NCI-H1436 treated with DMSO at 0.1 percent for 48 hours (cell line): ENCODE data around the gene XPO4.
A peak's percentile ranks its signal among the peaks of the same experiment; 100 is the strongest.
"Not testable (repeated sequence)": the region's sequence is repeated elsewhere in the genome, so short reads cannot be mapped to it uniquely, and the experiment has no call there.

Experiments used
- DNase-seq: peaks from one replicate; lab custom pipeline; 2025; lab: John Stamatoyannopoulos, UW

The XPO4 gene

DNA sequence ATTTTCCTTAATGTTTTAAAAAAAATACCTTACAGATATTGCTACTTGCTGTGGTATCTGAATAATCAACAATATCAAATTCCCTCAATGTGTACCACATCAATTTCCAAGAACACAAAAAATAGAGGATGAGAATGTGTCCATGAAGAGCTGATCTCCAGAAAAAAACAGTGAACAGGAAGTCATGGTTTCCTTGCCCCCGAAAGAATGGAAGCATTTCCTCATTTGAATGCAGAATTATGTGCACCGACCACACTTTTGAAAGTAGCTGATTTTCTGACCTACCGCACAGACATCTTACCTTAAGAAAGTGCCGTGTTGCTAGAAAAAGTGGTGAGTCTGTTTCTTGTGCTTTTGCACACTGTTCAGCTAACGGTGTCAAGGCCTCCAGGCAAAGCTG is 115.4 kb downstream of the XPO4 start:
- no peak for DNase-seq

- DNase-seq = no peak
Measured at GRCh38 chr13:20782116-20782708, 120.3 kb downstream of the XPO4 start.

DNA sequence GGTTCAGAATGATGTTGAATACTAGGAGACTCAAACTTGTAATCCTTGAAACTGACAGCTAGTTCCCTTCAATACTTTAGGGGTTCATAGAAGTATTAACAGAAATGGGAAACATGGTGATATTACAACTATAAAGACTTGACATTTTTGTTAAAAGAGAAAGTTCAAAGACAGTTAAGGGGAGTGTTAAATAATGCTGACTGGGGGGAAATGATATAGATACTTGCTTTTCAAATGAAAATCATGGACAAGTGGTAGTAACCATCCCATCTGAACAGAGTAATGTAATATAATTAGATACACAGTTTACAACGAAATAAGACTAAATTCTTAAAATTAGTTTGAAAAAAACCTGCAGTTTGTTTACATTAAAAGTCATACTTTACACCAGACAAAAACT is 122.2 kb downstream of the XPO4 start:
- no peak for DNase-seq

GRCh38 chr13:20779405-20779804 is 123.1 kb downstream of the XPO4 start:
- DNase-seq = no peak

DNA sequence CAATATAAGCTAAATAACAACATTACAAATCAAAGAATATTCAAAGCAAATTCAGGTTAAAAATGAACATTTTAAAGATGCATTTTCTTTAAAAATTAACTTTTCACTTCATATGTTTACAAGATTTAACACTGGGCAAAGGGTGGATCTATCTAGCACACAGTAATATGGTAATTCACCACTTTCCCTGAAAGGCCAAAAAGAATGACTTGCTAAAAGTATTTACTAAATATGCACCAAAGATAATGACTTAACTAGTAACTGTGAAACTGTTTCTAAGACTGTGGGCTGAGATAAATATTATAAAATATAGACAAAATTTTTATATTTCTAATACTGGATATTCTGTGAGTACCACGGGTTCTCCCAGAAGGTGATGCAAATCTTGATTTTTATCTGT is 124.2 kb downstream of the XPO4 start:
- no peak for DNase-seq

DNA sequence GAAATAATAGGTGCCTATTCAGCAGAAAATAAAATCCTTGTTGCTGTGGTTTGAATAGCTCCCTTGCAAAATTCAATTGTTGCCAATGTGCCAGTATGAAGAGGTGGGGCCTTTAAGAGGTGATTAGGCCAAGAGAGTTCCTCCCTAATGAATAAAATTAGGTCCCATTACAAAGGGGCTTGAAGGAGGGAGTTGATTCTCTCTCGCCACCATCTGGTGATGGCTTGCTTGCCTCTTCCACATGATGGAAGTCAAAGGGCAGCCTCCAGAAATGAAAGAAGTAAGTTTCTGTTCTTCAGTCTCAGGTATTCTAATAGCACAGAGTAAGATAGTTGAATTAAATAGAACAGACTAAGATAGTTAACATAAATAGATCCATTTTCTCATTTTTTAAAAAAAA is 125.8 kb downstream of the XPO4 start:
- DNase-seq = no peak

GRCh38 chr13:20775961-20776360 is 126.6 kb downstream of the XPO4 start:
- DNase-seq = no peak

GRCh38 chr13:20774746-20775145 is 127.8 kb downstream of the XPO4 start:
- DNase-seq = no peak

DNA sequence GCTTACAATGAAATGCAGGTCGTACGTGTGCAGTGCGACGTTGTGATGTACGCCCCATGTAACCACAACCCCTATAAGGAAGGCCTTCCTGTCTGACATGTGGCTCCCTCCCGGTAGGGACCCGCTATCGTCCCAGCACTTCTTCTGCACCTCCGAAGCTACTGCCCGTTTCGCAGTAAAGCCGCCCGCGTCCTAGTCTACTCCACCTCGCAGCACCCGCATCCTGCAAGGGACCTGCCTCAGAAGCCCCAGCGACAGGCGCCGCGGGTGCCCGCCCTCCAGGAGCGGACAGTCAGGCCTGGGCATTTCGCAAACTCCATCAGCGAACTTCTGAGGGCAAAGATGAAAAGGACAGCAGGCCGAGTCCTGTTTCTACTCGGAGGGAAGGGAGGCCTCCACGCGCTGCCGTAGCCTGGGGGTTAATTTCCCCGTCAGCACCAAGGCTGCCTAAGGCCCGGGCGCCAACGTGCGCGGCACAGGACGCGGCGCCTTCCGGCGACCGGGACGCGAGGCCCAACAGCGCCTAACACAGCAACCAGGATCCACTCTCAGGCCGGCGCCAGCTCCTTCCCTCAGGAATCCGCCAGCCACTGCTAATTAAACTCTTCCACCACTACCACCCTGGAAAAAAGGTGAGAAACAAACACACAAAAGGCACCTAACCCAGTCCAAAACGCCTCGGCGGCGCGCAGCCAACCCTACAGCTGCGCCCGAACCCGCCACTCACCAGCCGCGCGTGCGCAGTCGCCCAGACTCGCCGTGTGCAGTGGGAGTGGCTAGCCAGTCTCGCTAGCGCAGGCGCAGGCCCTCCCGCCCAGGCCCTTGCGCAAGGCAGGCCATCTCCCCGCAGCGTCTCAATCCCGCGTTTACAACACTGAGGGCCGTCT is 129.1 kb downstream of the XPO4 start, which contains the start of gene EEF1AKMT1:
Gene EEF1AKMT1 (minus strand): TSS at position 768 of the 887 bp plus-strand sequence. CDS start 16,363 bp downstream, outside the sequence.
- peak; percentile 1 for DNase-seq

- DNase-seq = no peak
Measured at GRCh38 chr13:20772401-20773131, 130.0 kb downstream of the XPO4 start.

GRCh38 chr13:20769834-20770233 is 132.7 kb downstream of the XPO4 start:
- no peak for DNase-seq

GRCh38 chr13:20769091-20769490 is 133.5 kb downstream of the XPO4 start:
- DNase-seq = no peak

DNA sequence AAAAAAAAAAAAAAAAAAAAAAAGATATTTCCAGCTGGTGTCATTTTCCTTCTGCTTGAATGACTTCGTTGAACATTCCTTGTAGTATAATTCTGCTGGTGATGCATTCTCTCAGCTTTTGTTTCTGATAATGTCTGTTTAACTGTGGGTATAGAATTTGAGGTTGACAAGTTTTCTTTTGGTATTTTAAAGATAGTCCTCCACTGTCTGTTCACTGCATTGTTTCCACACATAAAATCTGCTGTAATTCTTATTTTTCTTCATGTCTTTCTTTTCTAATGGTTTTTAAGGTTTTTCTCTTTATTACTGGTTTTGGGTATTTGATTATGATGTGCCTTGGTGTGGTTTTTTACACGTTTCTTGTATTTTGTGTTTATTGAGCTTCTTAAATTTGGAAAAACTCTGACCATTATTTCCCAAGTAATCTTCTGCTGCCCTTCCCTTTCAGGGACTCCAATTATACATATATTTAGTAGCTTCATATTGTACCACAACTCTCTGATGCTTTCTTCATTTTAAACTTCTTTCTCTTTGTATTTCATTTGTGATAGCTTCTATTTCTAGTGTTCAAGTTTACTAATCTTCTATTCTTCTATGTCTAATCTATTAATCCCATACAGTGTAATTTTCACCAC is 135.1 kb downstream of the XPO4 start:
- DNase-seq = no peak

- DNase-seq = no peak
Measured at GRCh38 chr13:20760872-20761271, 141.7 kb downstream of the XPO4 start.

DNA sequence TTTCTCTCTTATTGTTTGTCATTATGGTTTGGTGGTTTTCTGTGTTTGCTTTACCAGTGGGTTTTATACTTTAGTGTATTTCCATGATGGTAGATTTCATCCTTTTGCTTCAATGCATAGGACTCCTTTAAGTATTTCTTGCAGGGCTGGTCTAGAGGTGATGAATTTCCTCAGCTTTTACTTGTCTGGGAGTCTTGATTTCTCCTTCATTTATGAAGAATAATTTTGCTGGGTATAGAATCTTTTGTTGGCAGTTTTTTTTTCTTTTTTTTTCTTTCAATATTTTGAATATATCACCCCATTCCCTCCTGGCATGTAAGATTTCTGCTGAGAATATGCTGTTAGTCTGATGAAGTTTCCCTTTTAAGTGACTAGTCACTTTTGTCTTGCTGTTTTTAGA is 148.5 kb downstream of the XPO4 start:
- DNase-seq = no peak

GRCh38 chr13:20749377-20749776 is 153.2 kb downstream of the XPO4 start:
- no peak for DNase-seq

DNA sequence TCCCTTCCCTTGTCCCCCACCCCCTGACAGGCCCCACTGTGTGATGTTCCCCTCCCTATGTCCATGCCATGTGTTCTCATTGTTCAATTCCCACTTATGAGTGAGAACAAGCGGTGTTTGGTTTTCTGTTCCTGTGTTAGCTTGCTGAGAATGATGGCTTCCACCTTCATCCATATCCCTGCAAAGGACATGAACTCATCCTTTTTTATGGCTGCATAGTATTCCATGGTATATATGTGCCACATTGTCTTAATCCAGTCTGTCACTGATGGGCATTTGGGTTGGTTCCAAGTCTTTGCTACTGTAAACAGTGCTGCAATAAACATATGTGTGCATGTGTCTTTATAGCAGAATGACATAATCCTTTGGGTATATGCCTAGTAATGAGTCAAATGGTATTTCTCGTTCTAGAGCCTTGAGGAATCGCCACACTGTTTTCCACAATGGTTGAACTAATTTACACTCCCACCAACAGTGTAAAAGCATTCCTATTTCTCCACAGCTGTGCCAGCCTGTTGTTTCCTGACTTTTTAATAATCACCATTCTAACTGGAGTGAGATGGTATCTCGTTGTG is 158.6 kb downstream of the XPO4 start:
- DNase-seq = not testable (repeated sequence)

DNA sequence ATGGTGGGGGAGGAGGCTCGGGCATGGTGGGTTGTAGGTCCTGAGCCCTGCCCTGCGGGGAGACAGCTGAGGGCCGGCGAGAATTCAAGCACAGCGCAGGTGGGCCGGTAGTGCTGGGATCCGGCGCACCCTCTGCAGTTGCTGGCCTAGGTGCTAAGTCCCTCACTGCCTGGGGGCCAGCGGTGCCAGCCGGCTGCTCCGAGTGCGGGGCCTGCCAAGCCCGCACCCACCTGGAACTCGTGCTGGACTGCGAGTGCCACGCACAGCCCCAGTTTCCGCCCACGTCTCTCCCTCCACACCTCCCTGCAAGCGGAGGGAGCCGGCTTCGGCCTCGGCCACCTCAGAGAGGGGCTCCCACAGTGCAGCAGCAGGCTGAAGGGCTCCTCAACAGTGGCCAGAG is 162.5 kb downstream of the XPO4 start:
- no peak for DNase-seq

DNA sequence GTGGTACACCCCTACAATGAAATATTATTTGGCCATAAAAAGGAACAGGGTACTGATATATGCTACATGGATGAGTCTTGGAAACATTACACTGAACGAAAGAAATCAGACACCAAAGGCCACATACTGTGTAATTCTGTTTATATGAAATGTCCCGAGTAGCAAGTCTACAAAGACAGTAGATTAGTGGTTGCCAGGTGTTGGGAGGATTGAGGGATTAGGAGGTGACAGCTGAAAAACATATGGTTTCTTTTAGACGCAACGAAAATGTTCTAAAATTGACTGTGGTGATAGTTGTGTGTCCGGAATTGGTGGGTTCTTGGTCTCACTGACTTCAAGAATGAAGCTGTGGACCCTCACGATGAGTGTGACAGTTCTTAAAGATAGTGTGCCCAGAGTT is 163.9 kb downstream of the XPO4 start:
- DNase-seq = no peak

GRCh38 chr13:20729633-20730585 is 172.6 kb downstream of the XPO4 start:
- no peak for DNase-seq
